ENCODE results near the gene MTHFR. TPM values are rescaled to one million over a fixed set of nuclear protein-coding genes. Genes with fewer than 3 reads are reported as not detected.

MTHFR gene
- total RNA-seq, 2 experiments from 2014 or later, result 7.1 to 7.9 TPM

DNA sequence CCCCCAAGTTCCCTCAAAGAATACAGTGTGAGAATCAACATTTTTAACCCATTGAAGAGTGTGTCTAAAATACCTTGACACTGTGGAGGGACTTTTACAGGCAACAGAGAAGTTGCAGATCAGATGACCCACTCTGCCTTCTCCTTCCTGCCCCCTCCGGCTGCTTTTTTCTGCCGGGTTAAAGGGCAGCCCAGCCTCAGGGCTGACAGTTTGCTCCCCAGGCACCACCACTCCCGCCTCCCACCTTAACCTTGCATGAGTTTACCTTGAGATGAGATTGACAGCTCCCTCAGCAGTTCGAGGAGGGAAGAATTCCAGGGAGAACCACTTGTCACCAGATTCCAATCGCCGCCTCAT is 3.2 kb downstream of the MTHFR start:
- intact Hi-C loops (cut with micrococcal nuclease), result no loop called here
- H3K4me1 Mint-ChIP-seq (ENCODE audit: low read depth), result peaks cover 46% of the 10 kb centered on the region
- CTCF ChIA-PET, result interaction anchor here (0.6 kb wide), 1 partner anchor 72 kb away, joined by 3 read pairs; no protein-coding TSS in a partner anchor

DNA sequence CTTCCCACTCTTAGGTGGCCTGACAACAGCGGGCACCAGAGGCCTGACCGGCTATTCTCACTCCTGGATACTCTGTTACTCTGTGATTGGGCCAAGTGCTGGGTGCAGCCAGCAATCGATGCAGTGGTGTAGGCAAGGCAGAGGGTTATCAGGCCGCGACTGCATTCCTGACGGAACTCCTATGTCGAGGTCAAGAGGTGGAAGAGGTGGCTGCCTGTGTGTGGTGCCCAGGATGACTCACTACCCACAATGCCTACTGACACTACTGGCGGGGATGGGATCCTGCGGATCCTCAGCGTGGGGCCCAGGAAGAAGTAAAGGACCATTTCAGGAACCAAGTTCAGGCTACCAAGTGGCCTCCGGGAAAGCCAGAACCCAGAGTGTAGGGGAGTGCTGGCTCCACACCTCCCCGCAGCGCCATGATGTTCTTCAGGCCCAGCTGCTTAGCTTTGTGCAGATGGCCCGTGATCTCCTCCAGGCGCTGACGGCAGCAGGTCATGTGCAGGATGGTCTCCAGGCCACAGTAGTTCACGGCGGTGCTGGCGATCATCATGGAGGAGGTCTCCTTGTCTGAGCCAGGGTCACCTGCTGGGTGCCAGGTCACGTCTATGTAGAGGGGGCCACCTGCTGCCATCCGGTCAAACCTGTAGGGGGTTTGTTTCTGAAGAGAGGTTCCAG is 4.9 kb downstream of the MTHFR start:
- intact Hi-C loops (cut with micrococcal nuclease), result no loop called here

More for the DNA sequence above, 3.2 kb downstream of the MTHFR start:
- no peak for DNase-seq
- Mint-ChIP-seq H3K27ac (no peak overlapping the region), H3K9me3 (no peaks in the 10 kb centered on the region), H3K4me3 (peak overlapping the region; percentile 69), H3K36me3 (ENCODE audit: low read depth) (peaks cover 10% of the 10 kb centered on the region), H3K27me3 (ENCODE audit: low read depth) (no peaks in the 10 kb centered on the region)

DNA sequence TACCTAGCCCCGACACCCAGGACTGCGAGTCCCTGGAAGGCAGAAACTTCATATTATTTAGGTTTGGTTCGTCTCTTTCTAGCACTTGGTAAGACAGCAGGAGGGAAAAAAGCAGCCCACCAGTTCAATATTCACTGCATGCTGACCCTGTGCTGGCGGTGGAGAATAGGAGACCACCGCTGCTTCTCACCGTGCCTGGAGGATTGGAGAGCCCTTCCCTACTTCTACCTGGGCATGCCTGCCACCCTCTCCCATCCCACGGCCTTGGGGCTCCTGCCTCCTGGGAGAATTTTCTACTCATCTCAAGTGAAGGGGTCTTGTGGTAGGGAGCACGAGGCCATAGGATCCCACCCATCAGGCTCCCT is 5.4 kb downstream of the MTHFR start:
- intact Hi-C loops (cut with micrococcal nuclease), result no loop called here
- H3K27ac Mint-ChIP-seq, result no peak overlapping the region
- H3K36me3 Mint-ChIP-seq (ENCODE audit: low read depth), result peaks cover 13% of the 10 kb centered on the region

More for the DNA sequence above, 4.9 kb downstream of the MTHFR start:
- H3K4me1 Mint-ChIP-seq (ENCODE audit: low read depth), result peaks cover 32% of the 10 kb centered on the region
- DNase-seq, result no peak
- CTCF ChIA-PET, result interaction anchor here (1.3 kb wide), 1 partner anchor 14 kb away, joined by 4 read pairs; no protein-coding TSS in a partner anchor
- no peak overlapping the region for H3K4me3 Mint-ChIP-seq
- H3K27me3 Mint-ChIP-seq (ENCODE audit: low read depth), result no peaks in the 10 kb centered on the region
- H3K9me3 Mint-ChIP-seq, result no peaks in the 10 kb centered on the region
- peaks cover 8% of the 10 kb centered on the region for H3K36me3 Mint-ChIP-seq (ENCODE audit: low read depth)
- no peak overlapping the region for H3K27ac Mint-ChIP-seq

DNA sequence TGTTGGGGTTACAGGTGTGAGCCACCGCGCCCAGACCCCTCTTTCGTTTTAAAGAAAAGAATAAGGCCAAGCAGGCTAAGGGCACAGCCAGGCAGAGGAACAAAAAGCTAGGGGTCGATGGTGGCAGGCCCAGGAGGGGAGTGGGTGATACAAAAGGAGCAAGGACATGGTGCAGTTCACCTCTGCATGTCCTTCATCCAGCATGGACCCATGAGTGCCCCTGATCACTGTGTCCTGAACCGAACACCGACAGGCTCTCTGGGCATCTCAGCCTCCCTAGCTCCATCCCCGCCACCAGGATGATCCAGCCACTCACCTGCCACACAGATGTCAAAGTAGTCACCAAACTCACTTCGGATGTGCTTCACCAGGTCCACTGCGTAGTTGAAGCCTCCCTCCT is 5.9 kb downstream of the MTHFR start:
- CTCF ChIA-PET, result no interaction called here
- Mint-ChIP-seq H3K9me3 (no peaks in the 10 kb centered on the region), H3K4me1 (ENCODE audit: low read depth) (peaks cover 29% of the 10 kb centered on the region), H3K27me3 (ENCODE audit: low read depth) (no peaks in the 10 kb centered on the region), H3K27ac (no peak overlapping the region), H3K36me3 (ENCODE audit: low read depth) (peaks cover 14% of the 10 kb centered on the region), H3K4me3 (no peak overlapping the region)
- intact Hi-C loops (cut with micrococcal nuclease), result no loop called here
- no peak for DNase-seq

More for the DNA sequence above, 5.4 kb downstream of the MTHFR start:
- CTCF ChIA-PET, result no interaction called here
- H3K4me1 Mint-ChIP-seq (ENCODE audit: low read depth), result peaks cover 32% of the 10 kb centered on the region
- no peak overlapping the region for H3K4me3 Mint-ChIP-seq
- no peak for DNase-seq
- H3K27me3 Mint-ChIP-seq (ENCODE audit: low read depth), result no peaks in the 10 kb centered on the region
- no peaks in the 10 kb centered on the region for H3K9me3 Mint-ChIP-seq

DNA sequence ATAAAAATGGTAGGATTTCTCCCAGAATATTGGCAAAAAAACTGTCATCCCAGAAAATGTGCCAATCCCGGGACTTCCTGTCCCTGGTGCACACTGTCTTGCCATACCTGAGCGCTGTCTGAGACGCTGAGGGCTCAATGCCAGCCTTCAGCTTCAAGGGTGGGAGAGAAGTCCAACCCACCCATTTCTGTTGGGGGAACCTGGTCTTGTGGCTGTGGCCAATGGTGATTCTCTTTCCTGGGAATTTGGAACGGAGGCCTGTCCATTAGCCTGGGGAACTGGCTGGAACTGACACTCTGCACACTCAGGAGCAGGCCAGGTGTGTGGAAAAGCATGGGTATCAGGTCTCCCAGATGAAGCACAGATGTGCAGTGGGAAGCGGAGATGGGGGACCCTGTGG is 6.7 kb downstream of the MTHFR start:
- CTCF ChIA-PET, result no interaction called here
- Mint-ChIP-seq H3K4me3 (no peak overlapping the region), H3K4me1 (ENCODE audit: low read depth) (peaks cover 22% of the 10 kb centered on the region), H3K27me3 (ENCODE audit: low read depth) (no peaks in the 10 kb centered on the region), H3K9me3 (no peaks in the 10 kb centered on the region), H3K36me3 (ENCODE audit: low read depth) (peaks cover 14% of the 10 kb centered on the region), H3K27ac (no peak overlapping the region)
- intact Hi-C loops (cut with micrococcal nuclease), result no loop called here
- DNase-seq, result no peak

- intact Hi-C loops (cut with micrococcal nuclease), result no loop called here
- CTCF ChIA-PET, result interaction anchor here (0.9 to 1.0 kb wide), 2 partner anchors 12 to 134 kb away, joined by 3 read pairs; partner anchors contain the start of gene FBXO6
- no peak for DNase-seq
- Mint-ChIP-seq H3K4me1 (ENCODE audit: low read depth) (peaks cover 9% of the 10 kb centered on the region), H3K27me3 (ENCODE audit: low read depth) (no peaks in the 10 kb centered on the region), H3K9me3 (no peaks in the 10 kb centered on the region), H3K36me3 (ENCODE audit: low read depth) (peaks cover 12% of the 10 kb centered on the region), H3K4me3 (no peak overlapping the region), H3K27ac (no peak overlapping the region)
Observed at GRCh38 chr1:11797525-11798216, 8.1 kb downstream of the MTHFR start.

DNA sequence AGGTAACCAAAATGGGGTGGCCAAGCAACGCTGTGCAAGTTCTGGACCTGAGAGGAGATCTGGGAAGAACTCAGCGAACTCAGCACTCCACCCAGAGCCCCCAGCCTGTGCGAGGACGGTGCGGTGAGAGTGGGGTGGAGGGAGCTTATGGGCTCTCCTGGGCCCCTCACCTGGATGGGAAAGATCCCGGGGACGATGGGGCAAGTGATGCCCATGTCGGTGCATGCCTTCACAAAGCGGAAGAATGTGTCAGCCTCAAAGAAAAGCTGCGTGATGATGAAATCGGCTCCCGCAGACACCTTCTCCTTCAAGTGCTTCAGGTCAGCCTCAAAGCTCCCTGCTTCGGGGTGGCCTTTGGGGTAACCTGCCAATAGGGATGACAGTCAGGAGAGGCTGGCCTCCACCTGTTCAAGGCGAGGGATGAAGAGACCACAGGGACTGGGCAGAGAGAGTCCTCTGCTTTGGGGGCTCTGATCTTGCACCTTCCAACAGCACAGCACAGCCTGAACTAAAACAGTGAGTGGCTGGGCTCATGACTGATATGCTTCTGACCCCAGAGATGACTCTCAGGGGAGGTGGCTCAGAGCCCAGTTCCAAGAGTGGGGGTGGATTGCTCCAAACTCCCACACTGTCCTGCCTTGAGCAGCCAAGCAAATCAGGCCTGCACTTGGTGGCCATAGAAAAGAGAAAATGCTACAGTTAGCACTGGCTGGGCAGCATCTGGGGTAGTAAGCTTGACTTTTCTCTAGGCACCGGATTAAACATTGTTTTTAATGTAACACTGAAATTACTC is 9.5 kb downstream of the MTHFR start:
- Mint-ChIP-seq H3K27ac (no peak overlapping the region), H3K27me3 (ENCODE audit: low read depth) (no peaks in the 10 kb centered on the region), H3K4me3 (no peak overlapping the region), H3K9me3 (no peaks in the 10 kb centered on the region), H3K36me3 (ENCODE audit: low read depth) (peaks cover 11% of the 10 kb centered on the region), H3K4me1 (ENCODE audit: low read depth) (no peaks in the 10 kb centered on the region)
- DNase-seq, result no peak
- intact Hi-C loops (cut with micrococcal nuclease), result no loop called here
- CTCF ChIA-PET, result interaction anchor here (1.7 kb wide), 1 partner anchor 11 kb away, joined by 5 read pairs; no protein-coding TSS in a partner anchor

GRCh38 chr1:11795238-11795890 is 10.4 kb downstream of the MTHFR start:
- intact Hi-C loops (cut with micrococcal nuclease), result no loop called here
- CTCF ChIA-PET, result interaction anchor here (1.7 kb wide), 1 partner anchor 10 kb away, joined by 5 read pairs; no protein-coding TSS in a partner anchor
- peaks cover 7% of the 10 kb centered on the region for H3K36me3 Mint-ChIP-seq (ENCODE audit: low read depth)

GRCh38 chr1:11794446-11795237 is 11.1 kb downstream of the MTHFR start:
- H3K27ac Mint-ChIP-seq, result no peak overlapping the region
- no peaks in the 10 kb centered on the region for H3K4me1 Mint-ChIP-seq (ENCODE audit: low read depth)
- no peaks in the 10 kb centered on the region for H3K9me3 Mint-ChIP-seq
- intact Hi-C loops (cut with micrococcal nuclease), result no loop called here
- no peak for DNase-seq
- CTCF ChIA-PET, result interaction anchor here (1.7 kb wide), 1 partner anchor 9 kb away, joined by 5 read pairs; no protein-coding TSS in a partner anchor
- H3K36me3 Mint-ChIP-seq (ENCODE audit: low read depth), result peaks cover 7% of the 10 kb centered on the region
- H3K27me3 Mint-ChIP-seq (ENCODE audit: low read depth), result no peaks in the 10 kb centered on the region
- no peak overlapping the region for H3K4me3 Mint-ChIP-seq

More at GRCh38 chr1:11795238-11795890, 10.4 kb downstream of the MTHFR start:
- Mint-ChIP-seq H3K4me1 (ENCODE audit: low read depth) (no peaks in the 10 kb centered on the region), H3K9me3 (no peaks in the 10 kb centered on the region), H3K27me3 (ENCODE audit: low read depth) (no peaks in the 10 kb centered on the region), H3K4me3 (no peak overlapping the region), H3K27ac (no peak overlapping the region)
- no peak for DNase-seq

DNA sequence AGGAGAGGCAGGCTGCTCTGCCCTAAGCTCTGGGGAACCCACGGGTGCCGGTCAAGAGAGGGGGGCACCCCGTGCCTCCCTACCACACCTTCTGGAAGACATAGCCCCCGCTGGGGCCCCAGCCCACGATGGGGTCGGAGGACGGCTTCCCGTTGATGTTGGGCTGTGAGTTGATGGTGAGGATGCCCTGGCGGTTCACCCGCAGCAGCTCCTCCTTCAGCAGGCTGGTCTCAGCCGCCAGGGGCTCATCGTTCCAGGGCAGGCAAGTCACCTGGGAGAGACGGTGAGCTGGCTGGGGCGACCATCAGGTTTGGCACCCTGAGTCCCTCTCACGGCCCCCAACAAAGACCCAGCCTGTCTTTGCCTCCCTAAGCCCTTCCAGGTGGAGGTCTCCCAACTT is 11.9 kb downstream of the MTHFR start:
- Mint-ChIP-seq H3K4me3 (no peak overlapping the region), H3K4me1 (ENCODE audit: low read depth) (no peaks in the 10 kb centered on the region), H3K27me3 (ENCODE audit: low read depth) (no peaks in the 10 kb centered on the region), H3K27ac (no peak overlapping the region), H3K9me3 (no peaks in the 10 kb centered on the region), H3K36me3 (ENCODE audit: low read depth) (peaks cover 6% of the 10 kb centered on the region)
- CTCF ChIA-PET, result no interaction called here
- intact Hi-C loops (cut with micrococcal nuclease), result no loop called here
- no peak for DNase-seq

GRCh38 chr1:11792106-11792505 is 13.7 kb downstream of the MTHFR start:
- Mint-ChIP-seq H3K9me3 (no peaks in the 10 kb centered on the region), H3K27me3 (ENCODE audit: low read depth) (no peaks in the 10 kb centered on the region), H3K4me3 (no peak overlapping the region), H3K27ac (no peak overlapping the region), H3K36me3 (ENCODE audit: low read depth) (peaks cover 6% of the 10 kb centered on the region), H3K4me1 (ENCODE audit: low read depth) (no peaks in the 10 kb centered on the region)
- intact Hi-C loops (cut with micrococcal nuclease), result no loop called here
- CTCF ChIA-PET, result no interaction called here
- no peak for DNase-seq
